GM23338 (cell line): ENCODE data around the gene RRBP1. TPM values are rescaled to one million over a fixed set of nuclear protein-coding genes. Genes with fewer than 3 reads are reported as not detected.

Source experiments
- ATAC-seq: fragments of 200-7000 bp; cut with Tn5 transposase; 3 replicates; pipeline ENCODE4 v1.9.1; 2020
- DNase-seq: peaks from one replicate; pipeline ENCODE4 v3.0.0-alpha.2; 2015; ENCODE audit warnings: low spot score
- H2AFZ ChIP-seq: fragments of 200-600 bp; sonication (generic); 2 replicates; pipeline ENCODE4 v1.8.0; 2016; ENCODE audit warnings: antibody characterized with exemption, mild to moderate bottlenecking, moderate library complexity
- H3F3A ChIP-seq: fragments of 200-600 bp; sonication (generic); replicated peaks from 2 replicates; pipeline ENCODE4 v1.8.0; 2017; ENCODE audit warnings: antibody characterized with exemption, mixed run types, low read depth
- H3K27ac ChIP-seq: fragments of 200-600 bp; sonication (generic); 2 replicates; pipeline ENCODE4 v1.6.1; 2016; ENCODE audit warnings: low read depth
- H3K27me3 ChIP-seq: fragments of 200-600 bp; sonication (generic); 2 replicates; pipeline ENCODE4 v1.8.0; 2016; ENCODE audit warnings: mild to moderate bottlenecking, mixed run types, moderate library complexity; ENCODE audit not compliant: insufficient read depth
- H3K36me3 ChIP-seq: fragments of 200-600 bp; sonication (generic); 2 replicates; pipeline ENCODE4 v1.8.0; 2016; ENCODE audit warnings: mild to moderate bottlenecking; ENCODE audit not compliant: insufficient read depth
- H3K4me1 ChIP-seq: fragments of 200-600 bp; sonication (generic); 2 replicates; pipeline ENCODE4 v1.8.0; 2016; ENCODE audit warnings: mild to moderate bottlenecking, moderate library complexity; ENCODE audit not compliant: insufficient read depth
- H3K4me2 ChIP-seq: fragments of 200-600 bp; sonication (generic); 2 replicates; pipeline ENCODE4 v1.7.1; 2017; ENCODE audit warnings: mixed run types
- H3K4me3 ChIP-seq: fragments of 200-600 bp; sonication (generic); 2 replicates; pipeline ENCODE4 v1.6.1; 2016; ENCODE audit warnings: mixed run types
- H3K79me2 ChIP-seq: fragments of 200-600 bp; sonication (generic); replicated peaks from 2 replicates; pipeline ENCODE4 v1.8.0; 2017; ENCODE audit warnings: mild to moderate bottlenecking; ENCODE audit not compliant: insufficient read depth
- H3K9me2 ChIP-seq: fragments of 200-600 bp; sonication (generic); 2 replicates; pipeline ENCODE4 v1.8.0; 2017; ENCODE audit not compliant: insufficient read depth
- H4K20me1 ChIP-seq: fragments of 200-600 bp; sonication (generic); replicated peaks from 2 replicates; pipeline ENCODE4 v1.8.0; 2017; ENCODE audit warnings: mild to moderate bottlenecking; ENCODE audit not compliant: insufficient read depth
- H3K27ac Mint-ChIP-seq: 2 replicates; pipeline ENCODE4 v1.8.0; 2020; ENCODE audit warnings: inconsistent platforms, mild to moderate bottlenecking, moderate library complexity, mixed read lengths
- H3K27me3 Mint-ChIP-seq: 3 replicates; pipeline ENCODE4 v1.8.0; 2022; ENCODE audit warnings: low read depth, mild to moderate bottlenecking, moderate library complexity, mixed read lengths, inconsistent platforms; ENCODE audit not compliant: insufficient read depth, poor library complexity
- H3K36me3 Mint-ChIP-seq: 3 replicates; pipeline ENCODE4 v1.8.0; 2021; ENCODE audit warnings: low read depth, mild to moderate bottlenecking, inconsistent platforms, moderate library complexity, mixed read lengths
- H3K4me1 Mint-ChIP-seq: 3 replicates; pipeline ENCODE4 v1.8.0; 2020; ENCODE audit warnings: mild to moderate bottlenecking, inconsistent platforms, mixed read lengths
- H3K4me3 Mint-ChIP-seq: 3 replicates; pipeline ENCODE4 v1.8.0; 2021; ENCODE audit warnings: moderate library complexity, mild to moderate bottlenecking, inconsistent platforms, mixed read lengths
- H3K9me3 Mint-ChIP-seq: 3 replicates; pipeline ENCODE4 v1.8.0; 2020; ENCODE audit warnings: moderate library complexity, mild to moderate bottlenecking, inconsistent platforms, mixed read lengths
- CREB1 ChIP-seq: fragments of 250-450 bp; sonication (Bioruptor Pico); IDR thresholded peaks from 2 replicates; pipeline ENCODE4 v1.5.0; 2020; ENCODE audit warnings: low read depth, mild to moderate bottlenecking, moderate library complexity
- CTCF ChIP-seq, 2 experiments: fragments of 200-600 bp in 1 of 2; sonication (generic) in 1 of 2; conservative IDR thresholded peaks; 2 replicates each; pipeline versions ENCODE4 v1.5.1 to v1.6.1; 2016 to 2017; ENCODE audit warnings: antibody characterized with exemption in 2 of 2, low read depth in 2 of 2, mild to moderate bottlenecking in 2 of 2, moderate library complexity in 1 of 2
- ETS1 ChIP-seq: IDR thresholded peaks from 2 replicates; pipeline ENCODE4 v1.6.1; 2016; ENCODE audit warnings: antibody characterized with exemption
- EZH2 ChIP-seq: fragments of 200-600 bp; sonication (generic); IDR thresholded peaks from one replicate; pipeline ENCODE4 v1.8.0; 2017; ENCODE audit warnings: antibody characterized with exemption, mild to moderate bottlenecking, low read depth; ENCODE audit not compliant: unreplicated experiment
- EZH2phosphoT487 ChIP-seq: fragments of 200-600 bp; sonication (generic); IDR thresholded peaks from one replicate; pipeline ENCODE4 v1.8.1; 2018; ENCODE audit warnings: antibody characterized with exemption; ENCODE audit not compliant: unreplicated experiment
- JUNB ChIP-seq: IDR thresholded peaks from one replicate; pipeline ENCODE4 v1.6.1; 2016; ENCODE audit warnings: antibody characterized with exemption; ENCODE audit not compliant: unreplicated experiment
- NANOG ChIP-seq: IDR thresholded peaks from 2 replicates; pipeline ENCODE4 v1.6.1; 2016; ENCODE audit warnings: antibody characterized with exemption, borderline replicate concordance
- POLR2AphosphoS5 ChIP-seq: IDR thresholded peaks from 2 replicates; pipeline ENCODE4 v1.6.1; 2016; ENCODE audit warnings: antibody characterized with exemption, low read depth
- REST ChIP-seq: IDR thresholded peaks from one replicate; pipeline ENCODE4 v1.6.1; 2018; ENCODE audit warnings: antibody characterized with exemption; ENCODE audit not compliant: unreplicated experiment
- STAT1 ChIP-seq: IDR thresholded peaks from one replicate; pipeline ENCODE4 v1.6.1; 2016; ENCODE audit warnings: antibody characterized with exemption; ENCODE audit not compliant: unreplicated experiment
- ZNF114 ChIP-seq: fragments of 250-450 bp; sonication (Bioruptor Pico); IDR thresholded peaks from 2 replicates; pipeline ENCODE4 v1.5.0; 2020; ENCODE audit warnings: mild to moderate bottlenecking, moderate library complexity
- ZNF331 ChIP-seq: fragments of 250-450 bp; sonication (Bioruptor Pico); IDR thresholded peaks from 2 replicates; pipeline ENCODE4 v1.5.0; 2020; ENCODE audit warnings: low read depth, mild to moderate bottlenecking, moderate library complexity
- polyA plus RNA-seq: library from polyadenylated mRNA; unstranded; fragments of >200 nt; fragmentation: Nextera tagmentation; extraction: Ambion mirVana; gene quantifications from 2 replicates; pipeline ENCODE4 v1.2.1, GENCODE V29; 2016
- total RNA-seq: library from RNA; depleted of rRNA; stranded (reverse); fragments of >200 nt; shearing (Covaris generic); gene quantifications from 2 replicates; pipeline ENCODE4 v1.2.3, GENCODE V29; 2014
- TF ChIP-seq, protein P1 (sequence below): fragments of 250-450 bp; sonication (Bioruptor Pico); IDR thresholded peaks from 2 replicates; pipeline ENCODE4 v1.5.0; 2020; ENCODE audit warnings: mild to moderate bottlenecking, moderate library complexity

RRBP1 gene
- total and polyA plus RNA-seq, 2 experiments from 2014 or later, result 105 to 113 TPM

DNA sequence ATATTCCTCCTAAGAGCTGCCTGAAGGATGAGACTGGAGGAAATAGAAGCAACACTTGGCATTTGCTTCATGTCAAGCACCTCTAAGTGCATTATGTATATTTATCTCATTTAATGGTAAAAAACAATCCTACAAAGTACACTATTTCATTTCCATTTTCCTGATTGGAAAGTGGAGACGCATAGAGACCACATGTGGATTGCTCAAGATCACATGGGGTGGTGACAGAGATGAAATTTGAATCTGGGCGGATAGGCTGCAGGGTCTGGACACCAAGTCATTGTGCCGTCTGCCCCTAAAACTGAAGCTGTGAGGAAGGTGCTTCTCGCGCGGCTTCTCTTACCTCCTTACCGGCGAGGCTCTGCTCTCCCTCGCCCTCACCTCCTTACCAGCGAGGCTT is 48.0 kb upstream of the RRBP1 start:
- no peak overlapping the region for H3K27ac ChIP-seq
- no peak for ATAC-seq

More for the DNA sequence above, 48.0 kb upstream of the RRBP1 start:
- no peak overlapping the region for H3K4me3 Mint-ChIP-seq
- Histone ChIP-seq H3K36me3 (no peaks in the 10 kb centered on the region), H3F3A (no peaks in the 10 kb centered on the region), H3K79me2 (no peaks in the 10 kb centered on the region), H3K4me3 (no peak overlapping the region), H3K27me3 (no peaks in the 10 kb centered on the region), H3K4me2 (no peak overlapping the region), H3K4me1 (no peaks in the 10 kb centered on the region), H2AFZ (peak overlapping the region; percentile 56; the same call in 1 of the 2 replicates), H4K20me1 (no peaks in the 10 kb centered on the region), H3K9me2 (no peaks in the 10 kb centered on the region)
- TF ChIP-seq CREB1 (CRISPR knock-in tag) (no peak), NANOG (no peak), REST (no peak), ETS1 (no peak), EZH2 (no peak), CTCF (conservative IDR thresholded peaks at IDR 0.05; ENCODE audit: low read depth in 2 of 2) (no peak), ZNF114 (no peak), EZH2phosphoT487 (no peak), POLR2AphosphoS5 (no peak), ZNF331 (CRISPR knock-in tag) (no peak), JUNB (no peak), STAT1 (no peak)
- TF ChIP-seq, protein P1, sequence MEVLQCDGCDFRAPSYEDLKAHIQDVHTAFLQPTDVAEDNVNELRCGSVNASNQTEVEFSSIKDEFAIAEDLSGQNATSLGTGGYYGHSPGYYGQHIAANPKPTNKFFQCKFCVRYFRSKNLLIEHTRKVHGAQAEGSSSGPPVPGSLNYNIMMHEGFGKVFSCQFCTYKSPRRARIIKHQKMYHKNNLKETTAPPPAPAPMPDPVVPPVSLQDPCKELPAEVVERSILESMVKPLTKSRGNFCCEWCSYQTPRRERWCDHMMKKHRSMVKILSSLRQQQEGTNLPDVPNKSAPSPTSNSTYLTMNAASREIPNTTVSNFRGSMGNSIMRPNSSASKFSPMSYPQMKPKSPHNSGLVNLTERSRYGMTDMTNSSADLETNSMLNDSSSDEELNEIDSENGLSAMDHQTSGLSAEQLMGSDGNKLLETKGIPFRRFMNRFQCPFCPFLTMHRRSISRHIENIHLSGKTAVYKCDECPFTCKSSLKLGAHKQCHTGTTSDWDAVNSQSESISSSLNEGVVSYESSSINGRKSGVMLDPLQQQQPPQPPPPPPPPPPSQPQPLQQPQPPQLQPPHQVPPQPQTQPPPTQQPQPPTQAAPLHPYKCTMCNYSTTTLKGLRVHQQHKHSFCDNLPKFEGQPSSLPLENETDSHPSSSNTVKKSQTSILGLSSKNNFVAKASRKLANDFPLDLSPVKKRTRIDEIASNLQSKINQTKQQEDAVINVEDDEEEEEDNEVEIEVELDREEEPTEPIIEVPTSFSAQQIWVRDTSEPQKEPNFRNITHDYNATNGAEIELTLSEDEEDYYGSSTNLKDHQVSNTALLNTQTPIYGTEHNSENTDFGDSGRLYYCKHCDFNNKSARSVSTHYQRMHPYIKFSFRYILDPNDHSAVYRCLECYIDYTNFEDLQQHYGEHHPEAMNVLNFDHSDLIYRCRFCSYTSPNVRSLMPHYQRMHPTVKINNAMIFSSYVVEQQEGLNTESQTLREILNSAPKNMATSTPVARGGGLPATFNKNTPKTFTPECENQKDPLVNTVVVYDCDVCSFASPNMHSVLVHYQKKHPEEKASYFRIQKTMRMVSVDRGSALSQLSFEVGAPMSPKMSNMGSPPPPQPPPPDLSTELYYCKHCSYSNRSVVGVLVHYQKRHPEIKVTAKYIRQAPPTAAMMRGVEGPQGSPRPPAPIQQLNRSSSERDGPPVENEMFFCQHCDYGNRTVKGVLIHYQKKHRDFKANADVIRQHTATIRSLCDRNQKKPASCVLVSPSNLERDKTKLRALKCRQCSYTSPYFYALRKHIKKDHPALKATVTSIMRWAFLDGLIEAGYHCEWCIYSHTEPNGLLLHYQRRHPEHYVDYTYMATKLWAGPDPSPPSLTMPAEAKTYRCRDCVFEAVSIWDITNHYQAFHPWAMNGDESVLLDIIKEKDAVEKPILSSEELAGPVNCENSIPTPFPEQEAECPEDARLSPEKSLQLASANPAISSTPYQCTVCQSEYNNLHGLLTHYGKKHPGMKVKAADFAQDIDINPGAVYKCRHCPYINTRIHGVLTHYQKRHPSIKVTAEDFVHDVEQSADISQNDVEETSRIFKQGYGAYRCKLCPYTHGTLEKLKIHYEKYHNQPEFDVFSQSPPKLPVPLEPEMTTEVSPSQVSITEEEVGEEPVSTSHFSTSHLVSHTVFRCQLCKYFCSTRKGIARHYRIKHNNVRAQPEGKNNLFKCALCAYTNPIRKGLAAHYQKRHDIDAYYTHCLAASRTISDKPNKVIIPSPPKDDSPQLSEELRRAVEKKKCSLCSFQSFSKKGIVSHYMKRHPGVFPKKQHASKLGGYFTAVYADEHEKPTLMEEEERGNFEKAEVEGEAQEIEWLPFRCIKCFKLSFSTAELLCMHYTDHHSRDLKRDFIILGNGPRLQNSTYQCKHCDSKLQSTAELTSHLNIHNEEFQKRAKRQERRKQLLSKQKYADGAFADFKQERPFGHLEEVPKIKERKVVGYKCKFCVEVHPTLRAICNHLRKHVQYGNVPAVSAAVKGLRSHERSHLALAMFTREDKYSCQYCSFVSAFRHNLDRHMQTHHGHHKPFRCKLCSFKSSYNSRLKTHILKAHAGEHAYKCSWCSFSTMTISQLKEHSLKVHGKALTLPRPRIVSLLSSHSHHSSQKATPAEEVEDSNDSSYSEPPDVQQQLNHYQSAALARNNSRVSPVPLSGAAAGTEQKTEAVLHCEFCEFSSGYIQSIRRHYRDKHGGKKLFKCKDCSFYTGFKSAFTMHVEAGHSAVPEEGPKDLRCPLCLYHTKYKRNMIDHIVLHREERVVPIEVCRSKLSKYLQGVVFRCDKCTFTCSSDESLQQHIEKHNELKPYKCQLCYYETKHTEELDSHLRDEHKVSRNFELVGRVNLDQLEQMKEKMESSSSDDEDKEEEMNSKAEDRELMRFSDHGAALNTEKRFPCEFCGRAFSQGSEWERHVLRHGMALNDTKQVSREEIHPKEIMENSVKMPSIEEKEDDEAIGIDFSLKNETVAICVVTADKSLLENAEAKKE, result no peak
- H3K27me3 Mint-ChIP-seq, result peaks cover 3% of the 10 kb centered on the region
- H3K9me3 Mint-ChIP-seq, result no peaks in the 10 kb centered on the region
- no peak overlapping the region for H3K27ac Mint-ChIP-seq
- no peaks in the 10 kb centered on the region for H3K36me3 Mint-ChIP-seq
- peaks cover 7% of the 10 kb centered on the region; the same call in 1 of the 3 replicates for H3K4me1 Mint-ChIP-seq
- DNase-seq, result no peak
